ENCODE data around the gene CRK.

Gene CRK

DNA sequence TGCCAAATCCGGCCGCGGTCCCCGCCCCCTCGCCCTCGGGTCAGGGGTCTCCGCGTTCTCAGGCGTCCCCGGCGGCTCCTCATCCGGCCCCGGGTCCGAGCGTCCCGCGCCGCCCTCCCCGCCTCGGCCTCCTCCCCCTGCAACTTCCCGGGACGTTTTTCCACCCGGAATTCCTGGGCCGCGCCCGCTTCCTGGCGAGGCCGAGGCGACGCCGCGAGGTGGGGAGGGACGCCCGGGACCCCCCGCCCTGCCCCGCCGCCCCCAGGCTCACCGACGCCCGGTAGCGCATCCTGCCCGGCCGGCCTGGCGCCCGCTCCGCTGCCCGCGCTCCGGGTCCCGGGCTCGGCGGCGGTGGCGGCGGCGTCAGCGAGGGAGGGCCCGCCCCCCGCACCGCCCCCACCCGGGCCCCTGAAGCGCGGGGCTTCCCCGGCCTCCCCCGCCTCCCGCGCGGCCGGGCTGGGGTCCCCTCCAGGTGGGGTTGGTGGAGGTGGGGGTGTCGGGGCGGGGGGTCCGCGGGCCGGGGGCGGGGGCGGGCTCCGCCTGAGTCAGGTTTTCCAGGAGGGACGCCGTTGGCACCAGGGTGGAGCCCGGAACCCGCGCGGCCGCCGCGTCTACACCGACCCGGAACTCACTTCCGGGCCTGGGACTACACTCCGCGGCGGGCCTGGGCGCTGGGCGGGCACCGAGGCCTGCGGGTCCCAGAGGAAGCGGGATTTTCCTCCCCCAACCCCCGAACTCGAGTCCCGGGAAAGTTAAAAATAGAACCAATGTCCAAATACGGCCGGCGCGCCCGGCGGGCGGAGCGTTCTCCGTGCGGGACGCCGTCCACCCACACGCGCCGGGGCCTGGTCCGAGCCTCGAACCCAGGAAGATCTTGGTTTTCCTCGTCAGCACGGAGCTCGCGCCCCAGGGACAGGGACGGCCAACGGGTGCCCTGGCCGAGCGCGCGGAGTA is 29.7 kb upstream of the CRK start:
- no peak for DNase-seq

GRCh38 chr17:1484676-1485422 is 28.8 kb upstream of the CRK start:
- no peak for DNase-seq

DNA sequence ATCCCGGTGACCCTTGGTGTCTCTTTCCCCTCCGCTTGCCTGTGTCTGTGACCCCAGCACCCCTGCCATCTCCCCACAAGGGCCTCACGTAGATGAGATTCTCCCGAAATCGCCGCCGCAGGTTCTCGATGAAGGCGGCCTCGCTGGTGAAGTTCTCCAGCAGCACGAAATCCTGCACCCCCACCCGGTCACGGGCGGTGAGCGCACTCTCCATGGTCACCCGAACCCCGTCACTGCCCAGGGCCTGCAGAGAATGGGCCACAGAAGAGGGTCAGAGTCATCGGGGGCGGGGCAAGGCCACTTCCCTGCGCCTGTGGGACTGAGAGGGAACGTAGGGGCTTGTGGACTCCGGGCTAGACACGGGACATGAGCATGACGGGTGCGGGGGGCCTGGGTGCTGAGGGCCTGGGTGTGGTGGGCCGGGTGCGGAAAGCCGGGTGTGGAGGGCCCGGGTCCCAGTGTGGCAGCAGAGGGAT is 28.1 kb upstream of the CRK start:
- DNase-seq, result no peak

DNA sequence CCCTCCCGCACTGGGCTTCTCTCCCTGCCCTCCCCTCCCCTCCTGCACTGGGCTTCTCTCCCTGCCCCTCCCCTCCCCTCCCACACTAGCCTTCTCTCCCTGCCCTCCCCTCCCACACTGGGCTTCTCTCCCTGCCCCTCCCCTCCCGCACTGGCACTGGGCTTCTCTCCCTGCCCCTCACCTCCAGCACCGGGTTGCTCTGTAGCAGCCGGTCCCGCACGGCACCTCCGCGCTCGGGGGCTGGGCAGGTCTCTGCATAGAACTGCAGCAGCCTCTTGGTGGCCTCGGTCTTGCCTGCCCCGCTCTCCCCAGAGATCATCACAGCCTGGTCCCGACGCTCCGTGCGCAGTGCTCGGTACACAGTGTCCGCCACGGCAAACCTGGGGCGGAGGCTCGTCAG is 26.6 kb upstream of the CRK start:
- DNase-seq, result no peak

DNA sequence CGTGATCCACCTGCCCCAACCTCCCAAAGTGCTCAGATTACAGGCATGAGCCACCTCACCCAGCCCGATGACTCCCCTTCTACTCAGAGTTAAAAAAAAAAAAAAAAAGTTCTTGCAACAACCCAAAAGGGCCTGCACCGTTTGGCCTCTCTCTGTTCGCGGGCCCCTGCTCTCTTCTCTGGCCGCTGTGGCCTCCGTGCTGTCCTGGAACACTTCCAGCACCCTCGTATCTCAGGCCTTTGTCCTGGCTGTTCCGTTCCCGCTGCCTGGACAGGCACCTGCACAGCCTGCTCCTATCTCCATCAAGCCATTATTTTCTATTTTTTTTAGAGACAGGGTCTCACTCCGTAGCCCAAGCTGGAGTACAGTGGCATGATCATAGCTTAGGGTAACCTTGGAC is 25.7 kb upstream of the CRK start:
- DNase-seq, result no peak

GRCh38 chr17:1480747-1481465 is 24.9 kb upstream of the CRK start:
- no peak for DNase-seq

GRCh38 chr17:1478418-1478817 is 22.4 kb upstream of the CRK start:
- DNase-seq, result no peak

GRCh38 chr17:1475321-1475854 is 19.4 kb upstream of the CRK start:
- DNase-seq, result no peak

GRCh38 chr17:1474402-1475189 is 18.6 kb upstream of the CRK start:
- DNase-seq, result no peak

GRCh38 chr17:1473841-1474240 is 17.8 kb upstream of the CRK start:
- no peak for DNase-seq

DNA sequence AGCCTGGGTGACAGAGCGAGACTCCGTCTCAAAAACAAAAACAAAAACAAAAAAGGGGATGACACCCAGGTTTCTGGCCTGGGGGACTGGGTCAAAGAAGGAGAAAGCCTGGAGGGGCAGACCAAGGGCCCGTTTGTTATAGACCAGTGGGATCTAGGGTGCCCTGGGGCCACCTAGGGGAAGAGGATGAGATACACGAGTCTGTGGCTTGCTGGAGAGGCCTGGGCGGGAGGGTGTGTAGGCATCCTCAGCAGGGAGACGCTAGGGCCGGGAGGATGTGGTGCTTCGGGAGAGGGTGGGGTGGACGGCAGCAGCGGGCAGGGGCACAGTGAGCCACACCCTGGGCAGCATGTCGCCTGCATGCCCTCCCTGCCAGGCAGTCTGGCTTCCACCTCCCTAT is 17.1 kb upstream of the CRK start:
- DNase-seq, result no peak

DNA sequence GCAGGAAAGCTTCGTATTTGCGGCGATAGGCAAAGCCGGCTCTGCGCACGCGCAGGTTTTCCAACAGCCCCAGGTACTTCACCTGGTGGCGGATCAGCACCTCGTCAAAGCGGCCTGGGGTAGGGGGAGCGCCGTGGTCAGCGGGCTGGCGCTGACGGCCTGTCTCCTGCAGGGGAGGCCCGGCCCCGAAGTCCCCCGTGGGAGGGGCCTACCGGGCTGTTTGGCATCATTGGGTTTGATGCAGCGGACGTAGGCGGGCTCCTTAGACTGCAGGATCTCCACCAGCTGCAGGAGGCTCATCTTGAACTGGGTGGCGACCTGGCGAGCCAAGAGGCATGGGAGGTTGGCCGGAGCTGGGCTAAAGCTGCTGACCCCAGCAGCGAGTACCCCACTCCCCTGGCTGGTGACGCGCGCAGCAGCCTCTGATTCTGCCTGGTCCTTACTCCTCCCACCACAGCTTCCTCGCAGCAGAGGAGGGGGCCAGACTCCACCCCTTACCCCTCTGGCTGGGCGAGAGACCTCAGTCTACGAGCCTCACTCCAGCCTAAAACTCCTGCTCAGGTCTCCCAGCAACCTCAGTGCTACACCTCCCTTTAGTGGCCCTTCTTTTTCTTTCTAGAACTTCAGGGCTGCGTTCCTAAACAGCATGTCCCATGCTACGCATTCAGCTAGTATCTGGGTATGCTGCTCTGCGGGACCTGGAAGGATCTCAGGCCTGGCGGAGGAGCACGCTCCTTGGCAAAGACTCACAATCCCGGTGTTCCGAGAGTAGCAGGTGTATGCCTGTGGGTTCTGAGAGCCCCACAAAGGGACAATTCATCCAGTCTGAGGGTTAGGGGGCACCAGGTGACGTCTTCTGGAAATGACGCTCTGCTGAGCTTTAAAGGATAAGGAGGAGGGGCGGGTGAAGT is 16.1 kb upstream of the CRK start:
- DNase-seq, result no peak

- no peak for DNase-seq
Observed at GRCh38 chr17:1471490-1471889, 15.5 kb upstream of the CRK start.

DNA sequence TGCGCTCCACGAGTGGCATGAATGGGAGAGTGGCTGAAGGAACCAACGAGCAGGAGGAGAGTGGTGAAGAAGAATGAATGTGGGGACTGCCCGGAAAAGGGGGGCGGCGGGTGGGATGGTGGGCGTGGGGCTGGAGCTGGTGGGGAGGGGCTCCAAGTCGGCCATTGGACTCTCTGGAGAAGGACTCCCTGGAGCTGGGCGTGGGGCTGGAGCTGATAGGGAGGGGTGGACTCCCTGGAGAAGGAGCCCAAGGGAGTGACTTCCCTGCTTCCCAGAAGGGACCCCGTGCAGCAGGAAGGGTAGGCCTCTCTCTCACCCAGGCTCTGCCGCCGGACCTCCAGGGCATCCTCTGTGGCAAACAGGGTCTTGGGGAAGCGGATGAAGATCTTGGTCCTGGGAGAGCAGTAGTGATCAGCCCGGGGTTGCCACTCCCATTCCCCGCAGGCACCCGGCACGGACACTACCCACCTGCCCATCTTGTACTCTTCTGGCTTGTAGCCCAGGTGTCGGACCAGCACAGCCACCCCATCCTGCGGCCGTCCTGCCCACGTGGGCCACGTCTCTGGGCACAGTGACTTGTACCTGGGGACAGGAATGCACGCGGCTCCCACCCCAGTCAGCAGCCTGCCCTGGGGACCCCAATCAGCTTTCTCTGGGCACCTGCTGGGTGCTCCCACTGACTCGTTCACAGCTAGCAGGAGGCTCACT is 14.9 kb upstream of the CRK start:
- DNase-seq, result no peak

DNA sequence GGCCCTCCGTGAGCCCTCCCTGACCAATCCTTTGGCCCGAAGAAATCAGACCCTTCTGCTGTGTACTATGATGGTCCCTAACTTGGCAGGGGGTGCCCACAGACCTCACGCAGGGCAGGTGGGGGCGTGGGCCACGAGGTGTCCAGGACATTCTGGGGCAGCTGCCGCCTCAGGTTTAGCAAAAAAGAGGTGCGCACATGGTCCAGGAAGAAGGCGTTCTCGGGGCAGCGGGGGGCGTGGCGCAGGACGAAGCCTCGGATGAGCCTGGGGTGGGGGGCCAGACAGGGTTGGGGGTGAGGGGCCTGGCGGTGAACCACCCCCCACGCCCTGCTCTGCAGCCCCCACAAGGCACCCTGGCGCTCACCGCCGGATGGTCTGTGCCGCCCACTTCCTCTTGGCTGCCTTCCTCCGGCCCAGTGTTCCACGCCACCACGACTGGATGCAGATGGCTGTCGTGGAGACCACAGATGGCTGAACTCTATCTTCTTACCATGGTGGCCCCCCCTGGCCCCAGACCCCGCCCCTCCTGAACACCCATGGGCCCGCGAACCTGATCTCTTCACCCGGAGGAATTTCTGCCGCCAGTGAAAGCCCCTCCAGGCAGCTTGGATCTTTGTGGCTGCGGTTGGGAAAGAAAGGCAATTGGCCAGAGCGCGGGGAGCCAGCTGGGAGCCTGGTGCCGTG is 14.2 kb upstream of the CRK start:
- DNase-seq, result no peak

DNA sequence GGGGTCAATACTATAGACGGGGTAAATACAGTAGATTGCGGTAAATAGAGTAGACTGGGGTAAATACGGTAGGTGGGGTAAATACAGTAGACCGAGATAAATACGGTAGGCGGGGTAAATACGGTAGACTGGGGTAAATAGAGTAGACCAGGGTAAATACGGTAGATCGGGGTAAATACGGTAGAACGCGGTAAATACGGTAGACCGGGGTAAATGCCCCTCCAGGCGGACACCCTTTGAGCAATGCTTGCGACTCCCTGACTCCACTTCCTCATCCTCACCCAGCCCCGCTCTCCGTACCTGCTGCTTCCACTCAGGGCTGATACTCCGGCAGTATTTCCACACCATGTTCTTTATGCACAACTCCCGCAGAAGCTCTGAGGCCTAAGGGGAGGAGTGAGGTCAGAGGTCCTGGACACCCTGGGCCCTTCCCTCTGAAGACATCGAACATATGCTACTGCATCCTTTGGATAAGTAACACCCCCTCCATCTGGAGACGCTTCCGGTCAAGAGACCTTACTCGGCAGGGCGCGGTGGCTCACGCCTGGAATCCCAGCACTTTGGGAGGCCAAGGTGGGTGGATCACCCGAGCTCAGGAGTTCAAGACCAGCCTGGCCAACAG is 13.3 kb upstream of the CRK start:
- no peak for DNase-seq

DNA sequence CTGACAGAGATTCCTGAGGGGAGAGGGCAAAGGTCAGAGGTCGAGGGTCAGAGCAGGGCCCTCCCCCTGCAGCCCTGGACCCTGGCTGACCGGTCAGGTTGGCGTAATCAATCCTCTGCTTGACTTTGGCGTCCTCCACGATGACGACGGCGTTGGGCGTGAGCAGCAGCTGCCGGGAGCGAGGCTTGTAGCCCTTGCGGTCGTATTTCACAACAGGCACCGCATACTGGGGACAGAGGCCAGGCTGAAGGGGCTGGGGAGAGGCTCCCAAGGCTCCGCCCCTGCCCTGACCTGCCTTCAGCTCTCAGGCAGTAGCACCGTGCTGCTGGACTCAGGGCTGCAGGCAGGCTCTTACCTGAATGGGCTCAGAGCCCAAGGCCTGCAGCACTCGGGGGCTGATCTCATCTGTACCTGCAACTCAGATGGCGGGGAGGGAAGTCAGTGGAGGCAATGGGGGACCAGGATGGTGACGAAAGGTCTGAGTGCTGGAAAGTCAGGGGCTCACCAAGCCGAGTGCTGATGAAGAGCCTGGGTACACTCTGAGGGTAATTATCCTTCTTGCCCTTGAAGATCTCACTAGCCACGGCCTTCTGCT is 12.0 kb upstream of the CRK start:
- no peak for DNase-seq

DNA sequence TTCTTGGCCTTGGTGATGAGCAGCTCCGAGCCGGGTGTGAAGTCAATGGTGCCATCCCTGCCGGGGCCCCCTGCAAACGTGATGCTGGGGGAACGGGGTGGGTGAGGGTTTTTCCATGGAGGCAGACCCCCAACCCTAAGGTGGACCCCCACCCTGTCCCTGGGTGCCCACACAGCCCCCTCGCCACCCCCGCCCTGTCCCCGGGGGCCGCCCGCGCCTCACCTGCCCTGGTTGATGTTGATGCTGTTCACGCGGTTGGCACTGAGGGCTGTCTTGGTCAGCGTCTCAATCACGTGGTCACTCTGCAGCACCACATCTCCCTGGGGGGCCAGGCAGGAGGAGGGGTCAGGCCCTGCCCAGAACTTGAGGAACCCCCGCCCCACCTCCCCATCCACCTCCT is 11.2 kb upstream of the CRK start:
- DNase-seq, result no peak

DNA sequence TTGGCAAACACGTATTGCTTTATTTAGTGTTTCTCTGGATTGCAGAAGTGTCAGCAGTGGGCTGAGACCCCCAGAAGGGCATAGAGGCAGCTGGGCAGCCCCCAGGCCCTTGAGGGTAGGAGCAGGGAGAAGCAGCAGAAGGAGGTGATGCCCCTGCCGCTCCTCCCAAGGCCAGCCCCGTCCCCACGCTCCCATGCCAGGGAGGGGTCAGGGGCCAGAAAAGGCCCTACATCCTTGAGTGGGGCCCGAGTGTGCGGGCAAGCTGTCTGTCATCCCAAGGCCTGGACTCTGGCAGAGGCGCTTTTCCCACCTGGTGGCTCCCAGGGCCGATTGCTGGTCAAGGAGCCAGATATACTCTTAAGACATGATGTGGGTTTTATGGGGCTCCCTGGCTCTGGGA is 8.2 kb upstream of the CRK start:
- DNase-seq, result no peak
